Measurements from ENCODE around the gene C1orf232.
A peak's percentile ranks its signal among the peaks of the same experiment; 100 is the strongest.

The C1orf232 gene

DNA sequence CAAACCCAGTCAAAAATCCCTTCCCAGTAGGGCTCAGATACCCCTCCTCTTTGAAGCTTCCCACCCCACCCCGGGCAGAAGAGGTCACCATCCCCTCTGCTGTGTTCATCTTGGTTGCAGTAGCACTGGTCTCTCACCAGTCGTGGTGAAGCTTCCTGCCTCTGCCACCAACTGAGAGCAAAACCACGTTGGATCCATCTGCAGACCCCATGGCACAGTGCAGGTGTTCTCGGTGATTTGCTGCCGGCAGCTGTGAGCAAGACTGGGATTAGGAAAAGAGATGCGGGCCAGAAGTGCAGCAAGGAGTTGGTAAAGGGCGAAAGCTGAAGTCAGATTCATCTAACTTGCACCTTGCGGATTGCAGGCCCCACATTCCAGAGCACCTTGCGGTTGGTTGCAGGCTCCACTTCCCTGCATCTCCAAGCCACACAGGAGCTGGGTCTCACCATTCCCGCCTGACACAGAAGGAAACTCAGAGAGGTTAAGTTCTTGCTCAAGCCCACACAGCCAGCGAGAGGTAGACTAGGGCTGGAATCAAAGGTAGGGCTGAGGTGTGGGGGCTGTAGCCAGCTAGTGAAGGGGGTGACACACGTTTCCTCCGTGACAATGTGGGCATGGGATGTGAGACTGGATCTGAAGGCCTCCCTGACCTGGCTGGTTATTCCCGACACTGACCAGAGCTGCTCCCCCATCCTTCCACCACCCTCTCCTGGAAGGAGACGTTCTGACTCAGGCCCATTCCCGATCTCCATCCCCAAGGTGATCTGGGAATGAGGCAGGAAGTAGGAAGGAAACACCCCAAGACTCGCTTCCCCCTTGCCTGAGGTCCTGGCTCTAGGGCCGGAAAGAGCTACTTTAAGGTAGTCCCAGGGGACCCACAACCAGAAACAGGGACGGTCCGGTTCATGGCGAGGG lies 13.1 kb downstream of the C1orf232 start:
- no peak for DNase-seq

DNA sequence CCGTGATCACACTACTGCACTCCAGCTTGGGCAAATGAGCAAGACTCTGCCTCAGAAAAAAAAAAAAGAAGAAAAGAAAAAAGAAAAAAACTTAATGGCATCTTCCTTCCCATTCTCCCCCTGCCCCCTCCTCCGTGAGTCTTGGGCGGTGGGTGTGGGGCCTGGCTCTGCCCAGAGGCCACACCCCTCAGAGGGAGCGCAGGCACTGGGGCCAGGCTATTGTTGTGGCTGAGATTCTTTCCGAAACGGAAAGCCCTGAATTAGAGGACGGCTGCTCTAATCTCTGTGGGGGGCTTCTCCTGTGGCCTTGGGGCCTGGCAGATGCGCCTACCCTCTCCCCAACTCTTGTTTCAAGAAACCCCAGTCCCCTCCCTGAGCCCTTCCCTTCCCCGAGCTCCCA lies 14.0 kb downstream of the C1orf232 start:
- DNase-seq: no peak

DNA sequence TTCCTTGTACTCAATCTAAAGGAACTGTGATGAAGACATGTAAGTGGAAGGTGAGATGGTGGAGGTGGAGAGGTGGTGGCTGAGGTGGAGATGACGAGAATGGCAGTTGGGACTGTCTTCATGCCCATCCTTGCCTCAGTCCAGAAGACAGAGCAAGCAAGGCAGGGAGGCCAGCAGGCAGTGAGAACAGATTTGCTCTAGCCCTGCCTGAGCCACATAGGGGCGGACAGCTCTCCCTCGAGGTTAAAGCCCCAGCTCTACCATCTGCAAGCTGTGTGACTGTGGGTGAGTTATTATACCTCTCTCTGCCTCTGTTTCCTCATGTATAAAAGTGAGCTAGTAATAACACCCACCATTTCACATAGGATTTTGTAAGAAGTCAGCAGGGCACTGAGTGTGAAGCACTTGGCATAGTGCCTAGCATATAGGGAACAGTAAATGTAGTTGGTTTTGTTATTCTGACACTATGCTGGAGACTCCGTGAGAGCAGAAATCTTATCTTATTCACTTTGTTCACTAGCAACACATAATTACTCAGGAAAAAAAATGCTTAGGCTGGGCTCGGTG lies 14.7 kb downstream of the C1orf232 start:
- no peak for DNase-seq

- no peak for DNase-seq
These were observed 19.9 kb downstream of the C1orf232 start for GRCh38 chr1:26148887-26149286.

GRCh38 chr1:26145960-26146294 lies 22.8 kb downstream of the C1orf232 start:
- DNase-seq: no peak

DNA sequence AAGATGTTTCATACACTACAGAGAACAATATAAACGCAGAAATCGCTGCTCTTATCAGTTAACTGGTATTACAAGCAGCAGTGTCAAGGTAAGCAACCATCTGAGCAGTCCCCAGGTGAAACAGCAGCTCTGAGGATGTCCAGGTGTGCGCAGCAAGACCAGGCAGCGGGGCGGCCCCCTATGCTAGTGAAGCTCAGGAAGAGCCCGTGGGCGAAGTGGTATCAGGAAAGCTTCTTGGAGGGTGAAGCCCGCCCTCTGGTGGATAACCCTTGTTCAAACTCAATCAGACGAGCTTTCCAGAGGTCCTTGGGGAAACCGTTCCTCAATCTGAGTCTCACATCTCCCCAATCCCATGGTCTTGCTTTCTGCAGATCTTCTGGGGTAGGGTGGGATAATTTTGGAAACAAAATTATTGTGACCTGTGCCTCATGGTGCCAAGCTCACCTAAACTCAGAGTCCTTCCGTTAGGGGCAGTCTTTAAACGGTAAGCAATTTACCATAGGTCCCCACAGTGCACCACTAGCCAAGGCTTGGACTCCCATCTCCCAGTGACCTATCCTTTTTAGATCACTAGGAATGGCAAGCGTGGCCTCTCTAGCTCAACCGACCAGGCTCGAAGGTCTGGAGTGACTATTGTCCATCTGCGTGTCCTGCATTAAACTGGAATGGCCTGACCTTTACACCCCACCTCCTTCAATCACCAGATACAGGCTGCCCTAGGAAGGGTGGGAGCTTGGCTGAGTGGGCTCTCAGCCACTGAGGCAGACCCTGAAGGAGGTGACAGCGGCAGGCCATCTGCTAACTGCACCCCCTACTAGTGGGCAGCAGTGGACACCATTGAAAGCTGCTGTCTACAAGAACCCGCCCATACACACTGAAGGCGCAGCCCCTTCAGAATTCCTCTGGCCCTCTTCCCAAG lies 23.5 kb downstream of the C1orf232 start:
- peak; percentile 77 for DNase-seq

- DNase-seq: no peak
These were observed 26.6 kb downstream of the C1orf232 start for GRCh38 chr1:26142159-26142558.

DNA sequence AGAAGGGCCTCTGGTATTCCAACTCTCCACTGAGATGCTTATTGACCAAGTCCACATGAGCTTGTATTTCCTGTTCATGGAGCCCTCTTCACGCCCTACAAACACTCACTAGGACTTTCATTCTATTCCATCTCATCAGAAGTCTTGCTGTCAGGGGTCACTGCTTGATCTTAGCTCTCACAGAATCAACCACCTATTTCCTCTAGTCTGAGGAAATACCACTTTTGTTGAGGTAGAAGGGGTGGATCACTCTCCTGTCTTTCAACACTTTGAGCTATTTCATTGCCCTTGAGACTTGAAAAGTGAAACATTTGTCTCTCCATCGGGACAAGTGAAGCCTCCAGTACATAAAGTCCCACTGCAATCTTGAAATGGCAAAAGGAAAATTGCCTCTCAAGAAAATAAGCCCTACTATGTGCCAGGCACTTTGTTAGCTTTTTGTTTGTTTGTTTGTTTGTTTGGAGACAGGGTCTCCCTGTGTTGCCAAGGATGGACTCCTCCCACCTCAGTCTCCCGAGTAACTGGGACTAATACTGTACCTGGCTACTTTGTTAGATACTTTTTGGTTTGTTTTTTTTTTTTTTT lies 29.7 kb downstream of the C1orf232 start:
- DNase-seq: no peak

- no peak for DNase-seq
These were observed 34.3 kb downstream of the C1orf232 start for GRCh38 chr1:26134466-26134865.

DNA sequence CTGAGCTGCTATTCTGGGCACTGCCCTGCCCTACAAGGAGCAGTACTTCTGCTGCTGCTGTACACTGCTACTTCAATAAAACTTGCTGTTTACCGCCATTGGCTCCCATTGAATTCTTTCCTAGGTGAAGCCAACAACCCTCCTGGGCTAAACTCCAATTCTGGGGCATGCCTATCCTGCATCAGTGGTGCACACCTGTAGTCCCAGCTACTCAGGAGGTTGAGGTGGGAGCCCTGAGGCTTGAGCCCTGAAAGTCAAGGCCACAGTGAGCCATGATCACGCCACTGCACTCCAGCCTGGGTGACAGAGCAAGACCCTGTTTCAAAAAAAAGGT lies 36.0 kb downstream of the C1orf232 start:
- no peak for DNase-seq

DNA sequence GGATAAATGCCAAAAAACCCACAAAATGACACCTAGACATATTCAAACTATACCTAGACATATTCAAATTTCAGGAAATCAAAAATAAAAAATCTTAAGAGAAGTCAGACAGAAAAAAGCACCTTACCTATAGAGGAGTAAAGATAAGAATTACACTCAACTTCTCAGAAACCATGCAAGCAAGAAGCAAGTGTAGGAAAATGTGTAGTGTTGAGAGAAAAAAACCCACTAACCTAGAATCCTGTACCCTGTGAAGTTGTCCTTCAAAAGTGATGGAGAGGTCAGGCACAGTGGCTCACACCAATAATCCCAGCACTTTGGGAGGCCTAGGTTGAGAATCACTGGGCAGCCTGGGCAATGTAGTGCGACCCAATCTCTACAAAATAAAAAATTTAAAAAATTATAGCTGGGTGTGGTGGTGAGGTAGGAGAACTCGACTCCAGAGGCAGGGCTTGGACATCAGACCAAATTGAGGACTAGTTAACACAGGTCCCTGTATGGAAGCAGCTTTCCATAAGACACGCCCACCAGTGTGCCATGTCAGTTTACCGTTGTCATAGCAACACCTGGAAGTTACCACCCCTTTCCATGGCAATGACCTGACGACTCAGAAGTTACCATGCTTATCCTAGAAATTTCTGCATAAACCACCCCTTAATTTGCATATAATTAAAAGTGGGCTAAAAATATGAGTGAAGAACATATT lies 36.5 kb downstream of the C1orf232 start:
- no peak for DNase-seq

DNA sequence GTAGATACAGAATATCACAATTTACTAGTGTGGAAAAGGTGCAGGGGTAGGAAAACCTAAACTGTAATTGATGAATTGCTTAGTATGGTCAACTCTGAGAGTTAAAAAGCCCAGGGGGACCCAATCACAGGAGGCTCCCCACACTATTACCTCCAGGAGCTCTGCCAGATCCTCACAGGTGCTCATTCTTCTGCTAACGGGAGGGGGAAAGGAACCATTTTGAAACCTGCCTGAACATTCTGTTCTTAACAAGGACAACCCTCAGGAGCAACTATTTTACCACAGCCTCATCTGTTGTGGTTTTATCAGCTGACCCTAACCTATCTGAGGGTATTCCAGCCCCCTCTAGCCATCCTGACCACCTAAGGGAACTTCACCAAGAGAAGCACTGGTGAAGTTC lies 38.1 kb downstream of the C1orf232 start:
- DNase-seq: no peak

DNA sequence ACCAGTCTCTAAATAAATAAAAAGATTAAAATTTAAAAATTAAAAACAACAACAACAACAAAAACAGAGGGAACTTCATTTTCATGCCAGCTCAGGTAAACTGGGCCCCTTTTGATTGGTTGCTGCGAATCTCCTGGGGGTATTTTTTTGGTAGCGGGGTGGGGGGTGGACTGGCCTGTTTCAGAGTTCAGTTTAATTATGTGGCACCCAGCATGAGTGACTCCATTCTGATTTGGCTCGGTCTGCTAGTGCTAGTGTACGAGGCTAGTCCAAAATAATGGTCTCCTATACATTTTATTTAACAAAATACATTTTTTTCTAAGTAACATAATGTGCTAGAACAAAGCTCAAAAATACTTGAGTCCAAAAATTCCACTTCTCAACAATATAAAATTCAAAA lies 39.0 kb downstream of the C1orf232 start:
- DNase-seq: no peak

DNA sequence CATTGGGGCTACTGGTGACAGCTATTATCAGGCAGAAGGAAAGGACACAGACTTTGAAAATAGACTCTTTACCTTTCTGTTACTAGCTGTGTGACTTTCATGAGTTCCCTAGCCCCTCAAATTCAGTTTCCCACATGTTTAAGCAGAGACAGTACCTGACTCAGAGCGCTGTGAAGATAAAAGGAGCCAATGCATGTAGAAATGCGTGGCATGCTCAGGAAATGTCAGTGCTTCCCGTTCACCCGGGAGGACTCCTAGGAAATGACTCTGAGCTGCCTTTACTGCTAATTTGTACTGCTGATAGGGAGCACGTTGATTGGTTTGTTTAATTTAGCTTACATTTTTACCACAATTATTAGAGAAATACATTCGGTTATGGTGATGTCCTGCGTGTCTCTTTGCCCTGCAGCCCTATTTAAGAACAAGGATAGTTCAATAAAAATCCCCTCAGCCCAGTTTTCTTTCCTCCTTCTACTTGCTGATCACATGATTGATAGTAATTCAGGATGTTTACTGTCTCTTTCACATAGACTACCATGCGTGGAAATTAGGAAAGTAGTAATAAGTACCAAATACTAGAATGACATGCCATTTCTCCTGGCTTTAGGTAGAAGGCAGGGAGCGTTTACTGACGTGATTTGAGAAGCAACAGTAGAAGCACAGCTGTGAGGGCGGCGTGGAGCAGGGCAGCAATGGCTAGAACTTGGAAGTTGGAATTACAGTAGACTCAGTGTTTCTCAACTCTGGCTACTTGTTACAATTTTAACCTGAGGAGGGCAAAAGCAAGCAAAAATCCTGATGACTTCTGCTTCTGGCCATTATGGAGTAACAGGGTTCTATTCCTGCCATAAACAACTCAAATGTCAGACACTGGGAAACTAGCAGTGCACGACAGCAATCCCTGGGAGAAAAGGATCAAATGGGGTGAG lies 41.3 kb downstream of the C1orf232 start:
- no peak for DNase-seq

GRCh38 chr1:26126321-26127084 lies 42.3 kb downstream of the C1orf232 start:
- peak; percentile 95 for DNase-seq

DNA sequence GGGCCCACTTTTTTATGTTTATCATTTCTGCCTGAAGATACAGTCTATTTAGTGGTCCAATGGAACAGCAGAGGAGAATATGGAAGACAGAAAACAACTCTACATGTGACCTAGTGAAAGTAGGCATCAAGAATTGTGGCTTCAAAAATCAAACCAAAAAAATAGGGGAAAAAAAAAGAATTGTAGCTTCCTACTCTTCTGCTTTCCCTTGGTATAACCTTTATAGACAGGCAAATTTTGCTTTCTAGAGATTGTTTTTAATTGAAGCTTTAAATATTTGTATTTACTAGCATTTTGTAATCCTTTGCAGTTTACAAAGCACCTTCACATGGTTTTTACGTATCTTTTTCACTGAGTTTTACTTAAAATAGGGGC lies 42.8 kb downstream of the C1orf232 start:
- DNase-seq: no peak

DNA sequence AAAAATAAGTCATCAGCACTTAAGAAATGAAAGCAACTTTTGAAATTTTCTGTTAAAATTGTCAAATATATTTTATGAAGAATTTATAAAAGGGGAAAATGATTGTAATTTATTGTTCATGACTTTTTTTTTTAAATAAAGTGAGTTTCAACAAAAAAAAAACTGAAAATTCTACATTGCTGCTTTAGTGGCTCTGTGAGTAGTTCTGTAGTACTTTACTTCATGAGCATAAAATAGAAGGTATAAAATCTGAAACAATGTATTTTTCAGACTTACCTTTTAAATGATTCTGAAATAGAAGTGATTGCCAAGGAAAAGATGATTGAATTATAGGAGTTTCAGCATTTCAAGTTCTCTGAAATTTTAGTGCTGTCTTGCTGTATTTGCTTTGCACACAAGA lies 43.4 kb downstream of the C1orf232 start:
- no peak for DNase-seq

DNA sequence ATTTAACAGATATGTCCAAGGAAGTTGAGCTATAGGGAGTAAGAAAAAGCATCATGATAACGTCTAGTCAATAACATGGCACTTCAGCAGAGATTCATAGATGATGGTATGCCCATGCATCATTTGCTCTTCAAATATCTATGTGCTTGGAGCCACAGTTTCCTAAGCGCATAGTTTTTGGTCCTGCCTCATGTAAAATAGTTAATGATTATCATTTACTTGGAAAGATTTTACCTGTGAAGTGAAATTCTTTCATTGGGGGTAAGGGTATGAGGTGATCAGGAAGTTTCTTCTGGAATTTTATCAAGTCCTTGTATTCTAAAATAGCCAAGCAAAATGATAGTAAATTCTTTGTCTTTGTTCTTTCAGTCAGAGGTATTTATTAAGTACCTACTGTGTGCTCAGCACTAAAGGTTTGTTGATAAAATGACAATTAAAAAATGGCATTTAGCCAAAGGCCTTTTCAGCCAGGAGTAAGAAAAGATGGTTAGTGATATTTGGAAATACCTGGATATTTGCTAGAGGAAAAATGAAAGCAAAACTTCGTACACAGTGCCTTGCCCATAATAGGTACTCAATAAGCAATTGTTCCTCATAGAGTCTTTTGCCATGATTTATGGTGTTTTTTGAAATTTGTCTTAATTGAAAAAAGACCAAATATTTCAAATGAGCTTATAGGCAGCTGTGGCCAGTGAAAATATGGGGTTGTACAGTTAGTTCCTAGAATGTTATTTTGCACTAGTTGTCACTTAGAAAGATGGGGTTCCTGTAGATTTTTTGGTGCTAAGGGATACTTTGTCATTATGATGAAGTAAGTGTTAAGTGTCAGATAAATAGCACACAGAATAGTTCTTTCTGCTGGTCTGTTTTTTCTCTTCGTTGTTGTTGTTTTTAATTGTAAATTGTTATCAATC lies 44.1 kb downstream of the C1orf232 start:
- no peak for DNase-seq

All from NCI-H187 treated with DMSO at 0.1 percent for 48 hours (cell line).